GM12892 (cell line): Measurements from ENCODE around the gene HNRNPR.

Experiments
- POLR2AphosphoS5 ChIP-seq: IDR thresholded peaks from 2 replicates; pipeline ENCODE4 v1.6.1; 2011; ENCODE audit warnings: low read depth, low read length, control low read depth
- TAF1 ChIP-seq: IDR thresholded peaks from 2 replicates; pipeline ENCODE4 v1.6.1; 2011; ENCODE audit warnings: low read depth, mild to moderate bottlenecking, control low read depth, low read length, borderline replicate concordance

DNA sequence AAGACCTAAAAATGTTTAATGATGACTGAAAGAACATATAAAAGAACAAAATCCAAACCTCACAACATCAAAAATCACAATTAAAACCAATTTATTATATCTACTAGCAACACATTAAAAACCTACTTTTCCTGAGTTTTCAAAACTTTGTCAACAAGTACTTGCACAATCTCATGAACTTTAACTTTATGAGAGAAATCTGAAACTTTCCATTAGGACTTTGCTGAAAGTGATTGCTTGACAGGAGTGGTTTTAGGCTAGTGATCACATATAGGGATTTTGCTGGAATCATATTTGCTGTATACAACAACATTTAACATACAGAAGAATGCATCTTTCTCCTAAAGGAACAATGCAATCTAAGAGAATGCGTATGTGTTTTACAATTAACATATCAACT, 13.2 kb downstream of the HNRNPR start:
- TF ChIP-seq POLR2AphosphoS5 (no peak), TAF1 (no peak)
